NCI-H146 treated with DMSO at 0.1 percent for 48 hours (cell line): ENCODE data around the gene EPHA1.
"Not testable (repeated sequence)": the region's sequence is repeated elsewhere in the genome, so short reads cannot be mapped to it uniquely, and the experiment has no call there.

Experiments used
- DNase-seq: peaks from one replicate; lab custom pipeline; 2025; ENCODE audit not compliant: unreplicated experiment; lab: John Stamatoyannopoulos, UW

Gene EPHA1

GRCh38 chr7:143406002-143406357 lies 2.7 kb downstream of the EPHA1 start:
- no peak for DNase-seq

- no peak for DNase-seq
Observed at GRCh38 chr7:143405173-143406001, 3.3 kb downstream of the EPHA1 start.

DNA sequence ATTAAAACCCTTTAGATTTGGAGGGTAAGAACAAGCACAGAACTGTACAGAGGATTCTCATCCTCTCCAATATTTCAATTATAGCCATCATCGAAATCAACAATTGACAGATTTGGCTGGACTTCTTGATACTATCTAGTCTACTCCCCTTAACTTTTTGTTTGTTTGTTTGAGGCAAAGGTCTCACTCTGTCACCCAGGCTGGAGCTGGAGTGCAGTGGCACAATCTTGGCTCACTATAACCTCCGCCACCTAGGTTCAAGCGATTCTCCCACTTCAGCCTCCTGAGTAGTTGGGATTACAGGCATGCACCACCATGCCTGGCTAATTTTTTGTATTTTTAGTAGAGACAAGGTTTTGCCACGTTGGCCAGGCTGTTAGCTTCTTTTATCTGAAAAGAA lies 6.4 kb downstream of the EPHA1 start:
- not testable (repeated sequence) for DNase-seq

- no peak for DNase-seq
Observed at GRCh38 chr7:143401265-143401664, 7.4 kb downstream of the EPHA1 start.

- DNase-seq, result no peak
Observed at GRCh38 chr7:143399642-143400041, 9.0 kb downstream of the EPHA1 start.

- DNase-seq, result no peak
Observed at GRCh38 chr7:143399151-143399550, 9.5 kb downstream of the EPHA1 start.

DNA sequence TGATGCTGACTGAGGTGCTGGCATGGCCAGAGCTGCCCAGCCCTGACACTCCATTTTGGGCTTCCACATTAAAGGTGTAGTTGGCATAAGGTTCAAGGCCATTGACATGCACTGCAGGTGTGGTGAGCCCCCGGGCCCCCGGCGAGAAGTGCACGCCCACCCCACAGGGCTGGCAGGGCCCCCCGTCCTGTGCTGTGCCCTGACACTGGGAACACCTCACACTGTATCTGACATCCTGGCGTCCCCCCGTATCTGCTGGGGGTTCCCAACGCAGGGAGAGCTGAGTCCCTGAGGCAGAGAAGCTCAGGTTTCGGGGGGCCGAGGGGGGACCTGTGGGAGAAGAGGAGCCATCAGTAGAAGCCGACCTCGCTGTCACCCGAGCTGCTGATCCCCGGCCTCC lies 10.0 kb downstream of the EPHA1 start:
- no peak for DNase-seq

DNA sequence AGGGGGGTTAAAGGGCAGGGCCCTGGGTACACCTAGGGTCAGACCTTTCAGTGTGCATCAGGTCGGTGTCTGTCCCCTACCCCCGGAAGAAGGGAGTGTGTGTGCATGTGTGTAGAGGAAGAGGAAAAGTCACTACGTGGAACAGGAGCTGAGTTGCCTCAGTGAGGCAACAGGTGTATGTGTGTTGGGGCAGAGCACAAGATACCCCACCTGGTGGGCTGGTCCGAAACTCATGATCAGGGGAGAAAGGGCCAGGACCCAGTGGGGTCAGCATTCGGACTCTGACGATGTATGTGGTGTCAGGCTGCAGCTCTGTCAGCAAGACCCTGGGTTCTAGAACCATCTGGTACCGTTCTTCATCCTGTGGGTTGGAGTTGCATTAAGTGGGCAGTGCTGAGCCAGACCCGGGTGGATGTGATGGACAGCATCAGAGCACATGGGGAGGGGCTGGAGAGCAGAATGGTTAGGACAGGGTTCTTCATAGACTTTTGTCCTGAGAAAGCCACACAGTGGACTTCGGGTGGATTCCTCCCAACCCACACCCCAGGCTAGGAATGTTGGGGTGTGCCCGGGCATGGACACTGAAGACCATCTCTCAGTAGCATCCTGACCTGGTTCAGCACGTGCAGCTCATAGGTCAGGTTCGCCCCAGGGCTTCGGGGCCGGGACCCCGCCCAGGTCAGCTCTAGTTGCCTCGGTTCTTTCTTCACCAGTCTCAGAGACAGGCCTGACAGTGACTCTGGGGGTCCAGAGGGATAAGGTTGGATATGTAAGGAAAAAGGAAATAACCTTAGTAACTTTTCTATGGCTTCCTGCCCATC lies 10.7 kb downstream of the EPHA1 start:
- DNase-seq, result no peak

- DNase-seq, result no peak
Observed at GRCh38 chr7:143396625-143397556, 11.8 kb downstream of the EPHA1 start.

- DNase-seq, result no peak
Observed at GRCh38 chr7:143396182-143396581, 12.5 kb downstream of the EPHA1 start.

GRCh38 chr7:143395187-143396149 lies 13.2 kb downstream of the EPHA1 start:
- no peak for DNase-seq

- no peak for DNase-seq
Observed at GRCh38 chr7:143394777-143395176, 13.9 kb downstream of the EPHA1 start.

GRCh38 chr7:143394068-143394467 lies 14.6 kb downstream of the EPHA1 start:
- no peak for DNase-seq

- DNase-seq, result no peak
Observed at GRCh38 chr7:143393267-143394041, 15.2 kb downstream of the EPHA1 start.

DNA sequence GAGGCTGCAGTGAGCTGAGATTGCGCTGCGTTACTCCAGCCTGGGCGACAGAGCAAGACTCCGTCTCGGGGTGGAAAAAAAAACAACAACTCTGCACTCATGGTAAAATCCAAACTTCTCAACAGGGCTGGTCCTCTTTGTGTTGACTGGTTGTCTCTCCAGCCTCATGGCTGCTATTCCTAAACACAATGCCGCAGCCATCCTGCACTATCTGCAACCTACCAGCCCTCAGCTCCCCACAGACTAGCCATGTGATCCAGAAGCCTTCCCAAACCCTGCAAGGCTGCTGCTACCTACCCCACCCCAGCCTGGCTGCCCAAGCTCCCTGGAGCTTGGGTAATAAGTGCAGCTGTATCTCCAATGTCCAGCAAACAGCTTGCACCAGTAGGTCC lies 15.8 kb downstream of the EPHA1 start:
- no peak for DNase-seq

- DNase-seq, result not testable (repeated sequence)
Observed at GRCh38 chr7:143392427-143392826, 16.2 kb downstream of the EPHA1 start.

GRCh38 chr7:143391462-143392404 lies 16.9 kb downstream of the EPHA1 start:
- no peak for DNase-seq

DNA sequence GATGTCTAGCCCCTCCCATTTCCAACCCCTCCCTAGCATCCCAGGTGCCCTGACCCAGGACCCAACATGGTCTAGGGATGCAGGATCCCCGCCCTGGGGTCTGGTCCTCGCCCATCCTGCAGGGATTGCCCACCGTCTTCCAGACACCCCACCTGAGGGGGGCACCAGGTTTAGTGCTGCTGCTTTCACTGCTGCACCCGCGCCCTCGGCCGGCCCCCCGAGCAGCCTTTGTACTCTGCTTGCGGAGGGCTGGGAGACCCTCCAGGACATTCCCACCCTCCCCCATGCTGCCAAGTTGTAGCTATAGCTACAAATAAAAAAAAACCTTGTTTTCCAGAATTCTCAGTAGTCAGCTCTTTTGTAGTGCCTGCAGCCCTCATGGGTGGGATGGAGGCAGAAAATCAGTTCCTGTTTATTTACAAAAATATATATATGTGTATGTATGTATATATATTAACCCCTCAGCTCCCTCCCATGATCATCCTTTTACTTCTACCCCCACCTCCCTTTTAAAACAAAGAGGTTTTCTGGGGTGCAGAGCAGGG lies 17.8 kb downstream of the EPHA1 start:
- DNase-seq, result no peak
